PFSK-1 (cell line): ENCODE data around the gene PCNT.

Experiments
- POLR2AphosphoS5 ChIP-seq: IDR thresholded peaks from 2 replicates; pipeline ENCODE4 v1.6.1; 2012; ENCODE audit warnings: low read depth, mild to moderate bottlenecking, control low read depth, low read length, moderate library complexity
- TAF1 ChIP-seq: IDR thresholded peaks from 2 replicates; pipeline ENCODE4 v1.6.1; 2012; ENCODE audit warnings: low read length, control low read depth, borderline replicate concordance; ENCODE audit not compliant: insufficient read depth
- TF ChIP-seq, protein P1 (sequence below), 2 experiments: IDR thresholded peaks; 2 replicates each; pipeline versions ENCODE4 v1.6.1 to v1.8.0; 2011 to 2012; ENCODE audit warnings: low read depth in 2 of 2, low read length in 2 of 2, control low read depth in 1 of 2, inconsistent platforms in 1 of 2, mild to moderate bottlenecking in 1 of 2, moderate library complexity in 1 of 2; ENCODE audit not compliant: insufficient read depth in 1 of 2

DNA sequence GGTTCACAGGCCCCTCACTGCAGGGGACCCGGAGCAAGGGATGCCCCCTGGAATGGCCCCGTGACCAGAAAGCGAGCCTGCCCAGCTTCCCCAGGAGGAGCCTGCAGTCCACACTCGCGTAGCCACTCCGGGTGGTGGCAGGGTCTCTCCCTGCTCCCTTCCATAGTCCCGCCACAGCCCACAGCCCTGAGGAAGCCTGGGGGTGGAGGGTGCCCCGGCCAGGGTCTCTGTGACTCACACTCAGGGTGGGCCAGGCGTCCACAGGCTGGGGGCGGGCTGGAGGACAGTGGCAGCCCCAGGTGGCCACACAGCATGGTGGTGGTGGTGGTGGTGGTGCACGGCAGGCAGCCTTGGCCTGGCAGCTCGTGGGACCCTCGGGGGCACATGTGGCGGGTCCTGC, 22.2 kb upstream of the PCNT start:
- TF ChIP-seq POLR2AphosphoS5 (no peak), TAF1 (no peak)
- TF ChIP-seq, protein P1, sequence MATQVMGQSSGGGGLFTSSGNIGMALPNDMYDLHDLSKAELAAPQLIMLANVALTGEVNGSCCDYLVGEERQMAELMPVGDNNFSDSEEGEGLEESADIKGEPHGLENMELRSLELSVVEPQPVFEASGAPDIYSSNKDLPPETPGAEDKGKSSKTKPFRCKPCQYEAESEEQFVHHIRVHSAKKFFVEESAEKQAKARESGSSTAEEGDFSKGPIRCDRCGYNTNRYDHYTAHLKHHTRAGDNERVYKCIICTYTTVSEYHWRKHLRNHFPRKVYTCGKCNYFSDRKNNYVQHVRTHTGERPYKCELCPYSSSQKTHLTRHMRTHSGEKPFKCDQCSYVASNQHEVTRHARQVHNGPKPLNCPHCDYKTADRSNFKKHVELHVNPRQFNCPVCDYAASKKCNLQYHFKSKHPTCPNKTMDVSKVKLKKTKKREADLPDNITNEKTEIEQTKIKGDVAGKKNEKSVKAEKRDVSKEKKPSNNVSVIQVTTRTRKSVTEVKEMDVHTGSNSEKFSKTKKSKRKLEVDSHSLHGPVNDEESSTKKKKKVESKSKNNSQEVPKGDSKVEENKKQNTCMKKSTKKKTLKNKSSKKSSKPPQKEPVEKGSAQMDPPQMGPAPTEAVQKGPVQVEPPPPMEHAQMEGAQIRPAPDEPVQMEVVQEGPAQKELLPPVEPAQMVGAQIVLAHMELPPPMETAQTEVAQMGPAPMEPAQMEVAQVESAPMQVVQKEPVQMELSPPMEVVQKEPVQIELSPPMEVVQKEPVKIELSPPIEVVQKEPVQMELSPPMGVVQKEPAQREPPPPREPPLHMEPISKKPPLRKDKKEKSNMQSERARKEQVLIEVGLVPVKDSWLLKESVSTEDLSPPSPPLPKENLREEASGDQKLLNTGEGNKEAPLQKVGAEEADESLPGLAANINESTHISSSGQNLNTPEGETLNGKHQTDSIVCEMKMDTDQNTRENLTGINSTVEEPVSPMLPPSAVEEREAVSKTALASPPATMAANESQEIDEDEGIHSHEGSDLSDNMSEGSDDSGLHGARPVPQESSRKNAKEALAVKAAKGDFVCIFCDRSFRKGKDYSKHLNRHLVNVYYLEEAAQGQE (IDR thresholded peaks at IDR 0.05; ENCODE audit: insufficient read depth in 1 of 2, low read depth in 2 of 2, low read length in 2 of 2): no peak
